ENCODE measurements around the gene WNK1. TPM values are rescaled to one million over a fixed set of nuclear protein-coding genes. Genes with fewer than 3 reads are reported as not detected.

The WNK1 gene
- polyA plus RNA-seq, 2 of the 4 experiments (the other 2 are of a cell fraction) = 88.4 to 98.0 TPM

- no peak for ATAC-seq
- ChIA-PET POLR2A (no interaction called here), CTCF (interaction anchor here (0.9 to 1.4 kb wide), 2 partner anchors 102 to 361 kb away, joined by 3 to 4 read pairs; no protein-coding TSS in a partner anchor)
- Histone ChIP-seq H3K9me3 (no peaks in the 10 kb centered on the region), H3K4me1 (no peaks in the 10 kb centered on the region), H3K4me2 (no peak overlapping the region), H3K4me3 (no peak overlapping the region), H3K27ac (no peak overlapping the region)
- TF ChIP-seq CHD4 (IDR thresholded peaks at IDR 0.05; ENCODE audit: borderline replicate concordance) = no peak
- TF ChIP-seq HEYL (CRISPR knock-in tag; IDR thresholded peaks at IDR 0.05) = no peak
- no peak for TF ChIP-seq REST (IDR thresholded peaks at IDR 0.05)
- TF ChIP-seq RCOR1 (IDR thresholded peaks at IDR 0.05; ENCODE audit: low read depth, low read length) = no peak
- no peak for TF ChIP-seq CHD2 (IDR thresholded peaks at IDR 0.05; ENCODE audit: low read length, partially characterized antibody)
- no peak for TF ChIP-seq ATOH8 (CRISPR knock-in tag; IDR thresholded peaks at IDR 0.05; ENCODE audit: low read depth)
- no peak for TF ChIP-seq SMC3 (IDR thresholded peaks at IDR 0.05)
- no peak for TF ChIP-seq HMGXB4 (CRISPR knock-in tag; IDR thresholded peaks at IDR 0.05; ENCODE audit: borderline replicate concordance)
- no peak for TF ChIP-seq HES2 (IDR thresholded peaks at IDR 0.05)
- TF ChIP-seq RARB (CRISPR knock-in tag; IDR thresholded peaks at IDR 0.05) = no peak
- TF ChIP-seq BHLHE40 (IDR thresholded peaks at IDR 0.05; ENCODE audit: low read depth, low read length) = no peak
- TF ChIP-seq POLR2A (IDR thresholded peaks at IDR 0.05; ENCODE audit: low read length) = no peak
- TF ChIP-seq MAZ (IDR thresholded peaks at IDR 0.05; ENCODE audit: borderline replicate concordance, low read depth, low read length) = no peak
- TF ChIP-seq HOXA7 (CRISPR knock-in tag; IDR thresholded peaks at IDR 0.05) = no peak
- no peak for TF ChIP-seq EHMT2 (IDR thresholded peaks at IDR 0.05; ENCODE audit: low read depth)
- TF ChIP-seq PBX3 (IDR thresholded peaks at IDR 0.05) = no peak
- TF ChIP-seq RNF2 (IDR thresholded peaks at IDR 0.05; ENCODE audit: borderline replicate concordance, low read depth) = no peak
- no peak for TF ChIP-seq PHF8 (IDR thresholded peaks at IDR 0.05; ENCODE audit: borderline replicate concordance, low read depth)
- FAIRE-seq = no peak
- WGBS (ENCODE audit: missing lambda C conversion rate) = 94% methylated on average over 23 of the region's 23 CpGs
- no peak for DNase-seq (ENCODE audit: low read depth in 1 of 2, low spot score in 1 of 2)
Observed at GRCh38 chr12:916712-917445, 164.5 kb downstream of the WNK1 start.

Data from A549 (cell line).